ENCODE data around the gene SPEM3. TPM values are rescaled to one million over a fixed set of nuclear protein-coding genes. Genes with fewer than 3 reads are reported as not detected.

SPEM3 gene
- total RNA-seq, 3 donors from 2014 or later = not detected

- H3K4me1 Mint-ChIP-seq (ENCODE audit: low read depth) = peaks cover 5% of the 10 kb centered on the region
- DNase-seq (peak; percentile 15), ATAC-seq (no peak)
- no peaks in the 10 kb centered on the region for H3K27me3 Mint-ChIP-seq (ENCODE audit: low read depth)
- H3K36me3 Mint-ChIP-seq (ENCODE audit: insufficient read depth) = no peaks in the 10 kb centered on the region
- no peak overlapping the region for H3K4me3 Mint-ChIP-seq
- no peaks in the 10 kb centered on the region for H3K9me3 Mint-ChIP-seq
These were observed 20.4 kb upstream of the SPEM3 start for GRCh38 chr17:7408252-7408727.

DNA sequence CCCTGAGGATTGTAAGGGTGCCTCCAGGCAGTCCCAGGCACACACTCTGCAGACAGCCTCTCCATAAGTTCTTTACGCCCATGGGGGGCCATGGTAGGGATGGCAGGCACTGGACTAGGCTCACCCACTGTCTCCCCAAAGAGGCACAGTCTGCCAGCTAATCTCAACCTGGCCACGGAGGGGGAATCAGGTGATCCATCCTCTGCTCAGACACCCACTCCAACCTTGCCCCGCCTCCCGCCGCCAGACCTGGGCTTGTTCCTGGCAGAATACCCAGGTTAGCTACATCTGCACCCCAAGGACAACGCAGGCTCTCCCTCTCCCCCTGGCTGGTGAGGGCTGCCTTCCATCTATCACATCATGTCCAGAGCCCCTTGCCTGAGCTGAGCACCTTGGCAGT is 19.8 kb upstream of the SPEM3 start:
- ATAC-seq = no peak

GRCh38 chr17:7409716-7410115 is 18.9 kb upstream of the SPEM3 start:
- Mint-ChIP-seq H3K4me1 (ENCODE audit: low read depth) (peaks cover 5% of the 10 kb centered on the region), H3K4me3 (no peak overlapping the region), H3K36me3 (ENCODE audit: insufficient read depth) (no peaks in the 10 kb centered on the region), H3K27me3 (ENCODE audit: low read depth) (no peaks in the 10 kb centered on the region), H3K9me3 (no peaks in the 10 kb centered on the region)
- ATAC-seq = no peak
- DNase-seq = no peak

More for the DNA sequence above, 19.8 kb upstream of the SPEM3 start:
- H3K4me3 Mint-ChIP-seq = no peak overlapping the region
- H3K9me3 Mint-ChIP-seq = no peaks in the 10 kb centered on the region
- H3K27me3 Mint-ChIP-seq (ENCODE audit: low read depth) = no peaks in the 10 kb centered on the region
- no peaks in the 10 kb centered on the region for H3K36me3 Mint-ChIP-seq (ENCODE audit: insufficient read depth)
- peaks cover 5% of the 10 kb centered on the region for H3K4me1 Mint-ChIP-seq (ENCODE audit: low read depth)
- DNase-seq = no peak

DNA sequence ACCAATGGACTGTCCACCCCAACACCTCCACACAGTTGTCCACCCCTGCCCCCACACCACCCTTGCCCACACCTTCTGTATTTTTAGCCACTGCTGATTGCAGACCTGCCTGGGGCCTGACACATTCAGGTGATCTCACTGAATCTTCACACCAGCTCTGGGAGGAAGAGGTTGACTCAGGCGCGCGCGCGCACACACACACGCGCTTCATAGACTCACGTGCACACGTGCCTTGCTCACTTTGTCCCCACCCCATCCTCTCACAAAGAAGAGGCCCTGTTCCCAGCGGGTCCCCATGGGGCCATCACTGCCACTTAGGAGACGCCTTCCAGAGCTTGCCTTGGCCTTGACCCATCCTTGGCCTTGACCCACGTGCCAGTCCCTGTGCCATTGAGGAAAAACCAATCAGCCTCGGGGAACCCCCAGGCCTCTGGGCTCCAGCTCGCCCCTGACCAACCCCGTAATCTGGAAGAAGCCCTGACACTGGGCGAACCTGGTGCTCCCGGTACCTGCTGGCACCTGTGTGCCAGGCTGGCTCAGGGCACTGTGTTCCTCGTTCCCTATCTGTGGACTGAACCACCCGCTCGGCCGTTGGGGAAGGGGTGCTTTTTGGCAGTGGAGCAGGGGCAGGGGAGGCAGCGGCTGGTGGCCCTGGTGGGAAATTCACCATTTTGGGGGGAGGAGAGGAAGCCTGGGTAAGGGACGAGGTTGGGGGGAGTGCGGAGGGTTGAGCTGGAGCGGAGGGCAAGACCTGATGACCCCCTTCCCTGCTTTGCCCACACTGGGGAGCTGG is 17.8 kb upstream of the SPEM3 start:
- DNase-seq = no peak
- Mint-ChIP-seq H3K36me3 (ENCODE audit: insufficient read depth) (no peaks in the 10 kb centered on the region), H3K9me3 (no peaks in the 10 kb centered on the region), H3K4me3 (no peak overlapping the region), H3K4me1 (ENCODE audit: low read depth) (peaks cover 2% of the 10 kb centered on the region), H3K27me3 (ENCODE audit: low read depth) (no peaks in the 10 kb centered on the region)
- no peak for ATAC-seq

DNA sequence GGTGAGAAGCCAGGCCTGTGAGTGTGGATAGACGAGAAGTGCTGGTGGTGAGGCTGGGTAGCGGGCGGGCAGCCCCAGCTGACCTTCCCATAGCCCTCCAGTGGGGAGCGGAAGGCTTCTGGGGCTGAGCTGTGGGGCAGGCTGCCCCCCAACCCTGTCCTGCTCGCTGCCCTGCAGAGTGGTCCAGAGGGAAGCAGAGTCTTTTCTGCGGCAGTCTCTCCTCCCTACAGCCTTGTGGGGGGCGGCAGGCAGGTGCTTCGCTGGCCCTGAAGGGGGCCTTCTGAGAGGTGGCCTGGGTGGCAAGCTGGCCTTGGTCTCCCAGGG is 17.3 kb upstream of the SPEM3 start:
- H3K4me1 Mint-ChIP-seq (ENCODE audit: low read depth) = no peaks in the 10 kb centered on the region
- no peak overlapping the region for H3K4me3 Mint-ChIP-seq
- H3K9me3 Mint-ChIP-seq = no peaks in the 10 kb centered on the region
- no peak for ATAC-seq
- H3K36me3 Mint-ChIP-seq (ENCODE audit: insufficient read depth) = no peaks in the 10 kb centered on the region
- H3K27me3 Mint-ChIP-seq (ENCODE audit: low read depth) = no peaks in the 10 kb centered on the region
- no peak for DNase-seq

GRCh38 chr17:7413346-7413985 is 15.2 kb upstream of the SPEM3 start:
- Mint-ChIP-seq H3K4me1 (ENCODE audit: low read depth) (no peaks in the 10 kb centered on the region), H3K4me3 (no peak overlapping the region), H3K9me3 (no peaks in the 10 kb centered on the region), H3K27me3 (ENCODE audit: low read depth) (no peaks in the 10 kb centered on the region), H3K36me3 (ENCODE audit: insufficient read depth) (no peaks in the 10 kb centered on the region)
- DNase-seq = no peak
- no peak for ATAC-seq

DNA sequence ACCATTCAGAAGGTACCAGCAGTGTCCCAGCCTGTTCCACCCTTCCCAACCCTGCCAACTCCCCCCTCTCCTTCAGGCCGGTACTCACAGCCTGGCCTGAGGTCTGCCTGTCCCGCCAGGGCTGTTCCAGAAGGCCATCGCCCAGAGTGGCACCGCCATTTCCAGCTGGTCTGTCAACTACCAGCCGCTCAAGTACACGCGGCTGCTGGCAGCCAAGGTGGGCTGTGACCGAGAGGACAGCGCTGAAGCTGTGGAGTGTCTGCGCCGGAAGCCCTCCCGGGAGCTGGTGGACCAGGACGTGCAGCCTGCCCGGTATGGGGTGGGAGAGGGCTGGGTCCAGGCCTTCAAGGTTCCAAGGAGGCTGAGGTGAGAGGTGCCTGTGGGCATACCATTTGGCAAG is 13.8 kb upstream of the SPEM3 start:
- Mint-ChIP-seq H3K36me3 (ENCODE audit: insufficient read depth) (no peaks in the 10 kb centered on the region), H3K9me3 (no peaks in the 10 kb centered on the region), H3K4me1 (ENCODE audit: low read depth) (no peaks in the 10 kb centered on the region), H3K4me3 (no peak overlapping the region), H3K27me3 (ENCODE audit: low read depth) (peaks cover 3% of the 10 kb centered on the region)
- DNase-seq = no peak
- no peak for ATAC-seq

DNA sequence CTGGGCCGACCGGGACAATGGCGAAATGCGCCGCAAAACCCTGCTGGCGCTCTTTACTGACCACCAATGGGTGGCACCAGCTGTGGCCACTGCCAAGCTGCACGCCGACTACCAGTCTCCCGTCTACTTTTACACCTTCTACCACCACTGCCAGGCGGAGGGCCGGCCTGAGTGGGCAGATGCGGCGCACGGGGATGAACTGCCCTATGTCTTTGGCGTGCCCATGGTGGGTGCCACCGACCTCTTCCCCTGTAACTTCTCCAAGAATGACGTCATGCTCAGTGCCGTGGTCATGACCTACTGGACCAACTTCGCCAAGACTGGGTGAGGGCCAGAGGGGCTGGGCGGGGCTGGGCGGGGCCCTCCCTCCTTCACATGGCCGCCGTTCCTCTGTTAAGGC is 12.9 kb upstream of the SPEM3 start:
- no peak for ATAC-seq
- H3K27me3 Mint-ChIP-seq (ENCODE audit: low read depth) = peaks cover 3% of the 10 kb centered on the region

GRCh38 chr17:7416323-7416722 is 12.3 kb upstream of the SPEM3 start:
- DNase-seq (no peak), ATAC-seq (no peak)
- peaks cover 3% of the 10 kb centered on the region for H3K27me3 Mint-ChIP-seq (ENCODE audit: low read depth)
- H3K4me1 Mint-ChIP-seq (ENCODE audit: low read depth) = no peaks in the 10 kb centered on the region
- no peaks in the 10 kb centered on the region for H3K9me3 Mint-ChIP-seq
- no peak overlapping the region for H3K4me3 Mint-ChIP-seq
- no peaks in the 10 kb centered on the region for H3K36me3 Mint-ChIP-seq (ENCODE audit: insufficient read depth)

More for the DNA sequence above, 12.9 kb upstream of the SPEM3 start:
- DNase-seq = no peak
- Mint-ChIP-seq H3K36me3 (ENCODE audit: insufficient read depth) (no peaks in the 10 kb centered on the region), H3K9me3 (no peaks in the 10 kb centered on the region), H3K4me1 (ENCODE audit: low read depth) (no peaks in the 10 kb centered on the region), H3K4me3 (no peak overlapping the region)

GRCh38 chr17:7417056-7417655 is 11.5 kb upstream of the SPEM3 start:
- Mint-ChIP-seq H3K27me3 (ENCODE audit: low read depth) (peaks cover 3% of the 10 kb centered on the region), H3K4me1 (ENCODE audit: low read depth) (no peaks in the 10 kb centered on the region), H3K36me3 (ENCODE audit: insufficient read depth) (no peaks in the 10 kb centered on the region), H3K9me3 (no peaks in the 10 kb centered on the region), H3K4me3 (no peak overlapping the region)
- no peak for DNase-seq
- no peak for ATAC-seq

GRCh38 chr17:7418472-7419152 is 10.0 kb upstream of the SPEM3 start:
- ATAC-seq (no peak), DNase-seq (no peak)
- peaks cover 3% of the 10 kb centered on the region for H3K27me3 Mint-ChIP-seq (ENCODE audit: low read depth)
- H3K9me3 Mint-ChIP-seq = no peaks in the 10 kb centered on the region
- H3K4me3 Mint-ChIP-seq = no peak overlapping the region
- H3K4me1 Mint-ChIP-seq (ENCODE audit: low read depth) = no peaks in the 10 kb centered on the region
- H3K36me3 Mint-ChIP-seq (ENCODE audit: insufficient read depth) = no peaks in the 10 kb centered on the region

DNA sequence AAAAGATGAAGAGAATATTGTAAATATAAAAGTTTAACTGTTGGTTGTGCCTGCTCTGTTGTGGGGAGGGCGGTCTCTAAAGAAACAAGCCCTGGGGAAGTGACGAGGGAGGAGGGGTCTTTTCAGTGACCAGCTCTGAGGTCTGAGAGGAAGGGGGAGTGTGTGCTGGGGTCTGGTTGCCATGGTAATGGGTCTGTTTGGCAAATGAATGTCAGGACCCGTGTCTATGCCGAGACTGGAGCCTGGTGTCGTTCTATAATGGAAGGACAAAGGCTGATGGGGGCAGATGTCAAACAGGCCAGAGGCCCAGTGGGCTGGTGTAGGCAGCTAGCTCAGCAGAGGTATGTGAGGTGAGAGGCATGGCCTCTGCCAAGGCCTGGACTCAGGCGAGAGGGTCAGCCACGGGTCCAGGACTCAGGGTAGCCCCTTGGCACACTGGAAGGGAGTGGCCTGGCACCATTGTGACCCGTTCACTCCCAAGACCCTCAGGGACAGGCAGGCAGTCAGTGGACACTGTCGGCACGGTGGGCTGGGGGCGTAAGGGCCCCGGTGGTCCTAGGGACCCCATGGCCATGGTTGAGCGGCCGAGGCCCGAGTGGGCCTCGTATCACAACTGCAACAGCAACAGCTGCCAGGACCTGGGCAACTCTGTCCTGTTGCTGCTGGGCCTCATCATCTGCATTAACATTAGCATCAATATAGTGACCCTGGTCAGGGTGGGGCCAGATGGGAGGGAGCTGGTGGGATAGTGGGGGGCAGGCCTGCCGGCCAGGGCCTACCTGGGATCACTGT is 8.6 kb upstream of the SPEM3 start, which contains the start of gene SPEM1:
Gene SPEM1 (plus strand): TSS at position 506 of the 792 bp plus-strand sequence. CDS start 61 bp downstream, at position 567.
- Mint-ChIP-seq H3K27me3 (ENCODE audit: low read depth) (peaks cover 3% of the 10 kb centered on the region), H3K4me3 (no peak within 1 kb of the TSS), H3K36me3 (ENCODE audit: insufficient read depth) (no peaks in the 10 kb centered on the region), H3K4me1 (ENCODE audit: low read depth) (no peaks in the 10 kb centered on the region), H3K9me3 (no peaks in the 10 kb centered on the region)
- ATAC-seq (no peak), DNase-seq (no peak)

DNA sequence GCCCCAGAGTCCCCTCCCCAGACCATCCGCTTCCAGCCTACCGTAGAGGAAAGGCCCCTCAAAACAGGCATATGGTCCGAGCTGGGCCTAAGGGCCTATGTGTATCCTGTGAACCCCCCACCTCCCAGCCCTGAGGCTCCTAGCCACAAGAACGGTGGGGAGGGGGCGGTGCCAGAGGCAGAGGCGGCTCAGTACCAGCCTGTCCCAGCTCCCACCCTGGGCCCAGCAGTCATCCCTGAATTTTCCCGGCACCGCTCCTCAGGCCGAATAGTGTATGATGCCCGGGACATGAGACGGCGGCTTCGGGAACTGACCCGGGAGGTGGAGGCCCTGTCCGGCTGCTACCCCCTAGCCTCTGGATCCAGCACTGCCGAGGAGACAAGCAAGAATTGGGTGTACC is 7.5 kb upstream of the SPEM3 start:
- DNase-seq (no peak), ATAC-seq (no peak)
- H3K4me1 Mint-ChIP-seq (ENCODE audit: low read depth) = no peaks in the 10 kb centered on the region
- peaks cover 5% of the 10 kb centered on the region for H3K27me3 Mint-ChIP-seq (ENCODE audit: low read depth)
- H3K4me3 Mint-ChIP-seq = no peak overlapping the region
- H3K9me3 Mint-ChIP-seq = no peaks in the 10 kb centered on the region
- H3K36me3 Mint-ChIP-seq (ENCODE audit: insufficient read depth) = no peaks in the 10 kb centered on the region

DNA sequence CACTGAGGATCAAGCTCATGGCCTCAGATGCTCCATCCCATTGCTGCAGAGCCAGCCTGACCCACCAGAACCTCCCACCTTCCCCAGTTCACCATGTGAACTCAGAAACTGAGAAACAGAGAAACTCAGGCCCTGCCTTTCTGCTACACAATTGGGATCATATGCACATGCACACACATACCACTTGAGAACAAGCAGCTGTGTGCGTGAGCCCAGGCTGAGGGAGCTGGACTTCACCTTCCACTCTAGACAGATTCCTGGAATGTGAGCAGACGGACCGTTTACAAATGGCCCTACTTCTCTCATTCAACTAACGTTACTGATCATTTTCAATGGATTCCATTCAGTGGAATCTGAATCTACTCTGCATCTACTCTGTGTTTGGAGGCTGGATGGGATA is 5.0 kb upstream of the SPEM3 start:
- ATAC-seq = no peak
- H3K27me3 Mint-ChIP-seq (ENCODE audit: low read depth) = peaks cover 6% of the 10 kb centered on the region
- no peaks in the 10 kb centered on the region for H3K36me3 Mint-ChIP-seq (ENCODE audit: insufficient read depth)
- H3K4me3 Mint-ChIP-seq = no peak overlapping the region
- H3K9me3 Mint-ChIP-seq = no peaks in the 10 kb centered on the region
- no peak for DNase-seq
- no peaks in the 10 kb centered on the region for H3K4me1 Mint-ChIP-seq (ENCODE audit: low read depth)

All from activated T-cell treated with anti-CD3 and anti-CD28 coated beads, Interleukin-2, amount 50 U/mL, for 4 hours (primary cell).